Erythroblast (primary cell): ENCODE results near the gene TNFRSF18.
"Not testable (repeated sequence)": the region's sequence is repeated elsewhere in the genome, so short reads cannot be mapped to it uniquely, and the experiment has no call there.

ENCODE experiments used
- DNase-seq, 2 experiments: peaks; one replicate each; lab custom pipeline; 2025; lab: John Stamatoyannopoulos, UW
- GATA1 ChIP-seq: IDR thresholded peaks from 2 replicates; pipeline ENCODE4 v1.6.1; 2011; ENCODE audit warnings: low read depth, mild to moderate bottlenecking, control low read depth, low read length, moderate library complexity
- POLR2A ChIP-seq: IDR thresholded peaks from 2 replicates; pipeline ENCODE4 v1.6.1; 2011; ENCODE audit warnings: mild to moderate bottlenecking, low read length

The TNFRSF18 gene

DNA sequence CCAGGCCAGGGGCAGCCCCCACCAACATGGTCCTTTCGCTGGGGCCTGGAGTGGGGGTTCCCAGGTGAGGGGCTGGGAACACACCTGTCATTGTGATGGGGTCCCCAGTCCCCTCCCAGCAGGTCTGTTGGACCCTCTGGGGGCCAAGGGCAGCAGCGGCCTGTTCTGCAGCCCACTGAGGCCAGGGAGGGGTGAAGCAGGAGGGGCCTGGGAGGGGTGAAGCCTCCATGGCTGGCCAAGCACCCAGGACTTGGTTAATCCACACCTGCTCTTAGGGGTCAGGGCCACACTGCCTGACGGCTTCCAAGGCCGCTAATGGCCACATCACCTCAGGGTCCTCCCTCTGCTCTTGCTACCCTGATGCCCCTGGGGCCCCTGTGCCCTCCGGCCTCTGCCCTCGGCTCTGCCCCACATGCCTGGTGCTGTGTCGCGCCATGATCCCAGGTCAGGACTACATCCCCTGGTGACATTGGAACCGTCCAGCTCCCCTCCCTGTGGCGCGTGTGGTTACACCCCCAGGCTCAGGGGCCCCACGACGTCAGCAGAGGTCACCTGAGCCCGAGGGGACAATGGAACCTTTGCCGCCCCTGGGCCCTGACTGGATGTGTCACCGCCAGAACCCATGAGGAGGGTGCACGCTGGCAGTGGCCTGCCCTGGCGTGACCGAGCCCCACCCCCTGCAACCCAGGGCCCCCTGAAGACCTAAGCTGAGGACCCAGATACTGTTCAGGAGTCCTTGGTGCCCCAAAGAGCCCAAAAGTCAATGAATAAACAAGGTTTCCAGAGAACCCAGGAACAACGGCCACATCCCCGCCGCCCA lies 7.0 kb downstream of the TNFRSF18 start:
- no peak for TF ChIP-seq GATA1
- TF ChIP-seq POLR2A: no peak
- DNase-seq: no peak

DNA sequence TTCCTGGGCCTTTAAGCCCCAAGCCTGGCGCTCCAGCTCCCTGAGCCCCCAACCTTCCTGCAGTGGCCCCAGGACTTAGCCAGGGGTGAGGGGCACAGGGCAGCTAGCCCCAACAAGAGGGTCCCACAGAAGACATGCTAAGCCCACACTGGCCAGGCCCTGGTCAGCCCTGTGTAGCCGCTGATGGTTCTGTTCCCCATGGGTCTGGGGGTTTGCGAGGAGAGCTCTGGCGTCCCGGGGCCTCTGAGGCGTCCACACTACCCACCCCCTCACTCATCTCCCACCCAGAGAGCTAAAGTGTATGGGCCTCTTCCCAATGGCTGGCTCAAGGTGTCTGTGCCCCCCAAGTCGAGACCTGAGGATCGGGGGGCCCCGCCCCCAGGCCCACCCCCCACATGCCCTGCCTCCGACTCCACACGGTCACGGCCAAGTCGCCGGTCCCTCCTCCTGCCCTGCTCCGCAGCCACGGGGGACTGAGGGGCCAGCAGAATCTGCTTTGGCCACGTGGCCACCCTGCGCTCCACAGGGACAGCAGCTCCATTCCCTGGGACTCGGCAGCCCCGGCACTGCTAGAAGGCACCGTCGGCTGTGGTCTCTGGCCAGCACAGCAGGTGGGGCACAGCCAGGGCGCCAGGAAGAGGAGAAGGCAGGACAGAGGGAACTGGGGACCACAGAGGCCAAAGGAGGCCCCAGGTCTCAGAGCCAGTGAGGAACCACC lies 7.8 kb downstream of the TNFRSF18 start:
- TF ChIP-seq POLR2A (no peak), GATA1 (no peak)

DNA sequence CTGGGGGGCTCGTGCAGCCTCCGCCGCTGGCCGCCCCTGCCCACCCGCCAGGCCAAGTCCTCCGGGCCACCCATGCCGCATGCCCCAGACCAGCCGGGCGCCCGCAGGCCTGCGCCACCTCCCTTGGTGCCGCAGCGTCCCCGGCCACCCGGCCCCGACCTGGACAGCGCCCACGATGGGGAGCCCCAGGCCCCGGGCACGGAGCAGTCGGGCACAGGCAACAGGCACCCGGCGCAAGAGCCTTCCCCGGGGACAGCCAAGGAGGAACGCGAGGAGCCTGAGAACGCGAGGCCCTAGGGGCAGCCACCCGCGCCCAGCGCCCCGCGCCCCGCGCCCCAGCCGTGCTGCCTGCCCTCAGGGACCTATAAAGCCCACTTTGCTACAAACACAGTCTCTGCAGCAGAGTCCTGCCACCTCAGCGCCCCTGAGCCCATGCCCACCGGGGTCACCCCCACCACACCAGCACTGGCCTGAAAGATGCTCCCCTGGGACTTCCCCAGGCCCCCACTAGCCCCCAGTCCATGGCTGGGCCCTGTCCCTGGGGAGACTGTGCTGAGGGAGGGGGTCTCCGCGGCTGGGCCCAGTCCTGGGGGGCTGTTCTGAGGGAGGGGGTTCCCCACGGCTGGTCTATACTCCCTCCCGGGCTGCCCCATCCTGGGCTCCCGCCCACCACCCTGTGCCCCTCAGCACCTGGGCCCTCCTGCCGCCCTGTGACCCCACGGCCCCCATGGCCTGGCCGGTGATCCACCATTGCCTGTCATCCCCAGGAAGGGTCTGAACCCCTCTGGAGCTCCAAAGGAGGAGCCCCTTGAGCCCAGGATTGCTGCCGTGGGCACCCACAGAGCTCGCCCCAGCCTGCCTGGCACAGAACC lies 8.6 kb downstream of the TNFRSF18 start:
- TF ChIP-seq GATA1: no peak
- TF ChIP-seq POLR2A: no peak
- DNase-seq: no peak

More for the DNA sequence above, 7.8 kb downstream of the TNFRSF18 start:
- DNase-seq: no peak

DNA sequence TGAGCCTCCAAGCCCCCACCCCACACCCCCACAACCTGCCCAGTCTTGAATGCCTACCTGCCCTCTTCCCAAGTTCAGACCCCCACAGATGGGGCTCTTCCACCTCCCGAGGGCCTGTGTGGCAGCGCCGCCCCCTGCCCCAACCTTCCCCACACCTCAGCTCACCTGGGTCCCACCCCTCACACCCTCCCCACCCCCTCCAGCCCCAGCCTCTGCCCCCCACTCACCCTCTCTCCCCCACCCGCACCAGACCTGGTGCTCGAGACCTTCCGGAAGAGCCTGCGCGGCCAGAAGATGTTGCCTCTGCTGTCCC lies 9.2 kb downstream of the TNFRSF18 start:
- no peak for DNase-seq
- TF ChIP-seq POLR2A (no peak), GATA1 (no peak)

DNA sequence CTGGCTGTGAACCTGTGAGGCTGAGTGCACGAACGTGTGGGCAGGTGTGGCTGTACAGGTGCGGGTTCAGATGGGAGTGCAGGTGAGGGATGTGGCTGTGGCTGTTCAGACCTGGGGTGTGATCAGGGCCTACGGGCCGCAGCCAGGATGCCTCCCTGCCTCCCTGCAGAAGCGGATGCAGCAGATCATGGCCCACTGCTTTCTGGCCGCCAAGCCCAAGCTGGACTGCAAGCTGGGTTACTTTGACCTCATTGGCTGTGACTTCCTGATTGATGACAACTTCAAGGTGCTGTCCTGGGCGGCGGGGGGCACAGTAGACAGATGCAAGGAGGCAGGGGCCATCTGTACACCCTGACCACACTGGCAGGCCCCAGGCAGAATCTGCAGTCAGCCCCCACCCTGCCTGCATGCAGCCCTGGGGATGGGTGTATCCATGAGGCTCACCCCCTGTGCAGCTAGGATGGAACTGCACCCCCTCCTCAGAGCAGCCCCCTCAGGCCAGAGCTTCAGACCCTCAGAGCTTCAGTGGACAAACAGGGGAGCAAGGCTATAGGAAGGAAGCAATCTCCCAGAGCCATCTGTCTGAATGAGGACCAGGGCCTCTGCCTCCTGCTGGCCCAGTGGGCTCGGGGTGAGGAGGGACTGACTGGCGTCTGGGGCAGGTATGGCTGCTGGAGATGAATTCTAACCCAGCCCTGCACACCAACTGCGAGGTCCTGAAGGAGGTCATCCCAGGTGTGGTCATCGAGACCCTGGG lies 9.8 kb downstream of the TNFRSF18 start:
- no peak for DNase-seq
- TF ChIP-seq GATA1 (no peak), POLR2A (no peak)

DNA sequence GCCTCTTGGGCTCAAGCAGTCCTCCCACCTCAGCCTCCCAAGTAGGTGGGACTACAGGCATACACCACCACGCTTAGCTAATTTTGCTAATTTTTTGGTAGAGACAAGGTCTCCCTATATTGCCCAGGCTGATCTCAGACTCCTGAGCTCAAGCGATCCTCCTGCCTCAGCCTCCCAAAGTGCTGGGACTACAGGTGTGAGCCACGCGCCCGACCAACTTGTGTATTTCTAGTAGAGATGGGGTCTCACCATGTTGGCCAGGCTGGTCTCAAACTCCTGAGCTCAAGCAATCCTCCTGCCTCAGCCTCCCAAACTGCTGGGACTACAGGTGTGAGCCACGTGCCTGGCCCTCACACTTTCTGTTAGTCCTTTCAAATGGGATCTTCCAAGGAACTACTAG lies 10.7 kb downstream of the TNFRSF18 start:
- not testable (repeated sequence) for DNase-seq

DNA sequence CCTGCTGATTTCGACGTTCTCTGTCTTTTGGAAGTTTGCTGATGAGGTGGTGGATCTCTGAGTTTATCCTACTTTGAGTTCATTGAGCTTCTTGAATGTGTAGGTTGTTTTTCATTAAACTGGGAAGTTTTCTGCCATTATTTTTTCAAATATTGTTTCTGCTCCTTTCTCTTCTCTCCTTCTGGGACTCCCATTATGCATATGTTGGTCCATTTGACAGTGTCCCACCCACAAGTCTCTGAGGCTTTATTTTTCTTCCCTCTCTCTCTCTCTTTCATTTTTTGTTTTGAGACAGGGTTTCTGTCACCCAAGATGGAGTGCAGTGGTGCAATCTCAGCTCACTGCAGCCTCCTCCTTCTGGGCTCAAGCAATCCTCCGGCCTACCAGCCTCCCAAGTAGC lies 11.7 kb downstream of the TNFRSF18 start:
- DNase-seq: no peak
- TF ChIP-seq POLR2A (no peak), GATA1 (no peak)

DNA sequence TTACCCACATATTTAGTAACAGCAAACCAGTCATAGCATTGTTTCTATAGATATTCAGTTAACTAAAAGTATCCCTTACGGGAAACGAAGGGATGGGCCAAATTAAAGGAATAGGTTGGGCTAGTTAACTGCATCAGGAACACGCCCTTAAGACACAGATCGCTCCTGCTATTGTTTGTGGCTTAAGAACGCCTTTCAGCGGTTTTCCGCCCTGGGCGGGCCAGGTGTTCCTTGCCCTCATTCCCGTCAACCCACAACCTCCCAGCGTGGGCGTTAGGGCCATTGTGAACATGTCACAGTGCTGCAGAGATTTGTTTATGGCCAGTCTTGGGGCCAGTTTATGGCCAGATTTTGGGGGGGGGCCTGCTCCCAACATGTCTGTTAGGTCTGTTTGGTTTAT lies 14.7 kb downstream of the TNFRSF18 start:
- DNase-seq: no peak
- no peak for TF ChIP-seq GATA1
- no peak for TF ChIP-seq POLR2A

DNA sequence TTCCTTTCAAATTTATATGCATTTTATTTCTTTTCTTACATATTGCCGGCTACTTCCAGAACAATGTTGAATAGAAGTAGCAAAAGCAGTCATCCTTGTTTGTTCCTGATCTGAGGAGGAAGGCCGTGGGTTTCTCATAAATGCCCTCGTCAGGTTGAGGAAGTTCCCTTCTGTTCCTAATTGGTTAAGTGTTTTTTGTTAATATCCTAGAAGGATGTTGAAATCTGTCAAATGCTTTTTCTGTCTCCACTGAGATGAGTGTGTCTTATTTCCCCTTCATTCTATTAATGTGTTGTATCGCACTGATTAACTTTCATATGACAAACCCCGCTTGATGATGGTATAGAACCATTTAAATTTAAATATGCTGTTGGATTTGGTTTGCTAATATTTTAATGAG lies 17.3 kb downstream of the TNFRSF18 start:
- TF ChIP-seq GATA1: no peak
- no peak for TF ChIP-seq POLR2A
- no peak for DNase-seq

DNA sequence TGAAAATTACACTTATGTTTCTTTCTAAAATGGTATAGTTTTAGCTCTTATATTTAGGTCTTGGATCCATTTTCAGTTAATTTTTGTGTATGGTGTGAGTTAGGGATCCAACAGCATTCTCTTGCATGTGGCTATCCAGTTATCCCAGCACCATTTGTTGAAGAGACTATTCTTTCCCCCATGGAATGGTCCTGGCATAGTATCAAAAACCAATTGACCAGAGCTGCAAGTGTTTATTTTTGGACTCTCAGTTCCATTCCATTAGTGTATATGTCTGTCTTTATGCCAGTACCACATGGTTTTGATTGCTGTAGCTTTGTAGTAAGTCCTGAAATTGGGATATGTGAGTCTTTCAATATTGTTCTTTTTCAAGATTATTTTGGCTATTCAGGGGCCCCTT lies 18.5 kb downstream of the TNFRSF18 start:
- DNase-seq: no peak
- TF ChIP-seq GATA1 (no peak), POLR2A (no peak)

DNA sequence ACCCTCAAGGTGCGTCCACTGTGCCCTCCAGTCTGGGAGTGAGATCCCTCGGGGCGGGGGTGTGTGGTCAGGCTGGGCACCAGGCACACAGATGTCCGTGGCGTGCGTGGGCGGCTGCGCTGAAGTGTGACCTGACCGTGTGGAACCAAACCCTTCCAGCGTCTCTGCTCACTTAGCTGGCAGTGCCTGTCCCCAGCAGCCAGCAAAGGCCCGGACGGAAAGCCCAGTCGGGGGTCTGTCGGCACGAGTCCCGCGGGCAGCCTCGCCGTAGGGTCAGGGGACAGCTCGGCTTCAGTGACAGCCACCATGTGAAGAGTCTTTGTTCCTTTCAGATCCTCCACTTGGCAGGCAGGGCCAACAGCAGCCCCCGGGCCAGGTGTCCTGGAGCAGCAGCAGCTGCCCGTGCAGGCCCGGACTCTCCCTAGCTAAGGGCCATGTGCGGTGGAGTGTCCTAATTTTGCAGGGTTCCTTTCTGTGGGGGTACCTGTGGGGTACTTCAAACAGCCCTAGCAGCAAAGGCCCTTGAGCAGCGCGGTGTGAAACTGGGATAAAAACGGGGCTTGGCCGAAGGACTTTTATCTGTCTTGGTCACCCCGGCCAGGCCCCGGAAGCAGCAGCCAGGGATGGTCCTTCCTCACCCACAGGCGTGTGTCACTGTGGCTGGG lies 21.2 kb downstream of the TNFRSF18 start:
- no peak for TF ChIP-seq GATA1
- no peak for TF ChIP-seq POLR2A
- no peak for DNase-seq

DNA sequence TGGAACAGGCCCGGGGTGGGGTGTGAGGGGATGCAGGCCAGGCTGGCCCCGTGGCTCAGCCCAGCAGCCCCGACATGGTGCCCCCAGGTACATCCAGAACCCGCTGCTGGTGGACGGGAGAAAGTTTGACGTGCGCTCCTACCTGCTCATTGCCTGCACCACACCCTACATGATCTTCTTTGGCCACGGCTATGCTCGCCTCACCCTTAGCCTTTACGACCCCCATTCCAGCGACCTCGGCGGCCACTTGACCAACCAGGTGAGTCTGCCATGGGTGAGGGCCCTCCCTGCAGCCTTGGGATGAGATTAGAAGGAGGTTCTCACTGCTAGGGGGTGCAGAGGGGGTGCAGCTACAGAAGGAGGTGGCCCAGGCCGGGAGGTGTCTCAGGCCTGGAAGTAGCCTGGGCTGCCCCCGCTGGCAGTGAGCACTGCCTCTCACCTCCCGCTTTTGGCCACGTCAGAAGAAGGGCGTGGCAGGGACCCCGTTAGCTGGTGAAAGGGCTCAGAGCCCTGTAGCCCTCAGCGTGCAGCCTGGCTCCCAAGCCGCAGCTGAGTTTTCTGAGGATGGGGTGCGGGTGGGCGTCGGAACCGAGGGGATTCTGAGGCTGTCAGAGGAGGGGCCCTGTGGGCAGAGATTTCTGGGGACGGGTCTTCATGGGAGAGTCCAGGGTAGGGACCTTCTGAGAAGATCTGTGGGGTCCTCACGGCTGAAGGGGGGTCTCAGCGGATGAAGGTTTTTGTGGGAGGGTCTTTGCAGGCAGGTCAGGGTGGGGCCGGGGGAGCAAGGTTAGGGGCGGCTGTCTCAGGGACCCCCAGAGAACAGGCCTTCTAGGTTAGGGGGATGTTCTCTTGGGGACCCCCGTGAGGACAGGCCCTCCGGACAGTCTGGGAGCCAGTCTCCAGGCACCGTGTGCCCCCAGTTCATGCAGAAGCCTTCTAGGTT lies 22.3 kb downstream of the TNFRSF18 start:
- TF ChIP-seq GATA1 (no peak), POLR2A (no peak)
- no peak for DNase-seq
